ENCODE measurements around the gene AP5Z1. TPM values are rescaled to one million over a fixed set of nuclear protein-coding genes. Genes with fewer than 3 reads are reported as not detected.

Gene AP5Z1, protein sequence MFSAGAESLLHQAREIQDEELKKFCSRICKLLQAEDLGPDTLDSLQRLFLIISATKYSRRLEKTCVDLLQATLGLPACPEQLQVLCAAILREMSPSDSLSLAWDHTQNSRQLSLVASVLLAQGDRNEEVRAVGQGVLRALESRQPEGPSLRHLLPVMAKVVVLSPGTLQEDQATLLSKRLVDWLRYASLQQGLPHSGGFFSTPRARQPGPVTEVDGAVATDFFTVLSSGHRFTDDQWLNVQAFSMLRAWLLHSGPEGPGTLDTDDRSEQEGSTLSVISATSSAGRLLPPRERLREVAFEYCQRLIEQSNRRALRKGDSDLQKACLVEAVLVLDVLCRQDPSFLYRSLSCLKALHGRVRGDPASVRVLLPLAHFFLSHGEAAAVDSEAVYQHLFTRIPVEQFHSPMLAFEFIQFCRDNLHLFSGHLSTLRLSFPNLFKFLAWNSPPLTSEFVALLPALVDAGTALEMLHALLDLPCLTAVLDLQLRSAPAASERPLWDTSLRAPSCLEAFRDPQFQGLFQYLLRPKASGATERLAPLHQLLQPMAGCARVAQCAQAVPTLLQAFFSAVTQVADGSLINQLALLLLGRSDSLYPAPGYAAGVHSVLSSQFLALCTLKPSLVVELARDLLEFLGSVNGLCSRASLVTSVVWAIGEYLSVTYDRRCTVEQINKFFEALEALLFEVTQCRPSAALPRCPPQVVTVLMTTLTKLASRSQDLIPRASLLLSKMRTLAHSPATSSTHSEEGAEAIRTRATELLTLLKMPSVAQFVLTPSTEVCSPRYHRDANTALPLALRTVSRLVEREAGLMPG
- polyA plus RNA-seq: 10 to 100 TPM; 36.7 to 64.2 (median 50.6) TPM

DNA sequence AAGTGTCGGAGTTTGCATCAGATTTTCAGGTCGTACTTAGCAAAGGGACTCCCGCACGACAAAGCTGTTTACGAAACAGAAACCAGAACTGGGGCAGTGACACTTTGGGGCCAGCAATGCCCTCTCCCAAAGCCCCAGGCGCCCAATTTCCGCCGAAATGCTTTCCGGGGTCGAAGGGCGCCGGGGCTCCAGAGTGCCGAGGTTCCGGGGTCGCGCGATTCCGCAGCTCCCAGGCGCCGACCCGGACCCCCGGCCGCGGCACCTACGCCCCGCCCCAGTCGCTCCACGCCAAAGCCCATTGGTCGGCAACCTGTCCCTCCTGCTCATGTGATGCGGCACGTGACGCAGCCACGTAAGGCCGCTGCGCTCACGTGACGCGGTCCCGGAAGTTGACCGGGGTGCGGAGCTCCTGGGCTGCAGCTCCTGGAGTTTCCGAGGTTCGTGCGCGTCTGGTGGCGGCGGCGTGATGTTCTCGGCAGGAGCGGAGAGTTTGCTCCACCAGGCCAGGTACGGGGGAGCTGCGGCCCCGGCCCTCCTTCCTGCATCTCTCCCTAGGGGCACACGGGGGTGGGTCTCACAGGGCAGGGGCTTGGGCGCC, at the start of gene AP5Z1:
Gene AP5Z1, plus strand, starts transcription at position 374 of the 598 bp plus-strand sequence. Its CDS starts 93 bp downstream, at position 467.
- peaks cover 0 to 4% (median 0%) of the 10 kb centered on the region in 3 donors for H3K36me3 Mint-ChIP-seq
- peak; percentile 97 for DNase-seq
- H3K27ac Mint-ChIP-seq: peak within 1 kb of the TSS; percentile 95 to 99 (median 99)
- peaks cover 10 to 19% (median 18%) of the 10 kb centered on the region in 3 donors for H3K27me3 Mint-ChIP-seq (ENCODE audit: low read depth in 3 of 3)
- no peaks in the 10 kb centered on the region for H3K9me3 Mint-ChIP-seq
- peaks cover 43 to 54% of the 10 kb centered on the region in 2 donors for H3K4me1 Mint-ChIP-seq
- H3K4me3 Mint-ChIP-seq: peak within 1 kb of the TSS; percentile 98 to 99 (median 99)

GRCh38 chr7:4725850-4726450, 49.5 kb upstream of the AP5Z1 start:
- Mint-ChIP-seq H3K4me1 (peaks cover 33 to 48% of the 10 kb centered on the region in 2 donors), H3K27ac (peak overlapping the region; percentile 84 to 96 (median 95)), H3K36me3 (no peaks in the 10 kb centered on the region), H3K9me3 (no peaks in the 10 kb centered on the region), H3K4me3 (peak overlapping the region; percentile 86 to 93 (median 92)), H3K27me3 (ENCODE audit: low read depth in 3 of 3) (peaks cover 0 to 11% (median 3%) of the 10 kb centered on the region in 3 donors)
- no peak for DNase-seq

- H3K27me3 Mint-ChIP-seq (ENCODE audit: low read depth in 3 of 3): peaks cover 0 to 11% (median 3%) of the 10 kb centered on the region in 3 donors
- peak overlapping the region in 4 of 5 donors; percentile 45 to 90 (median 70) for H3K4me3 Mint-ChIP-seq
- H3K36me3 Mint-ChIP-seq: no peaks in the 10 kb centered on the region
- no peaks in the 10 kb centered on the region for H3K9me3 Mint-ChIP-seq
- peak overlapping the region; percentile 48 to 96 (median 82) for H3K27ac Mint-ChIP-seq
- peaks cover 32 to 50% of the 10 kb centered on the region in 2 donors for H3K4me1 Mint-ChIP-seq
- DNase-seq: no peak
These were observed 48.9 kb upstream of the AP5Z1 start for GRCh38 chr7:4726566-4726965.

- DNase-seq: no peak
- no peak overlapping the region for H3K4me3 Mint-ChIP-seq
- H3K36me3 Mint-ChIP-seq: peaks cover 0 to 5% (median 0%) of the 10 kb centered on the region in 3 donors
- H3K9me3 Mint-ChIP-seq: no peaks in the 10 kb centered on the region
- peaks cover 40 to 63% of the 10 kb centered on the region in 2 donors for H3K4me1 Mint-ChIP-seq
- peak overlapping the region in 1 of 6 donors; percentile 20 for H3K27ac Mint-ChIP-seq
- H3K27me3 Mint-ChIP-seq (ENCODE audit: low read depth in 3 of 3): peaks cover 0 to 11% (median 3%) of the 10 kb centered on the region in 3 donors
These were observed 47.3 kb upstream of the AP5Z1 start for GRCh38 chr7:4727914-4728705.

DNA sequence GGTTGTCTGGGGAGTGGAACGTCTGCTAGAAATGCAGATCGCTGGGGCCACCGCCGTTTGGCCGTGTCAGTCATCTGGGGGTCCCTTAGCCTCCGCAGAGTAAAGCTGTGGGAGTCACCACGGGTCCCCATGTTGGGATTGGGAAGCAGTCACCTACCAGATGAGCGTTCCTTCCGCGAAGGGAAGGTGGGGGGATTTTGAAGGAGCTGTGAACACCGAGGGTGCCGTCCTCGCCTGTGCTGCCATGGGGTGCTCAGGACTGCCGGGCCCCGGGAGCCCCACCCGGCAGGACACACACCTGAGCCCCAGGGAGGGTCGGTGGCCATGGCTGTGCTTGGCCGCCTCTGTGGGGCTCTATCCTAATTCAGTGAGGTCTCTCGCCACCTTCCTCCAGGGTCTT, 46.2 kb upstream of the AP5Z1 start:
- Mint-ChIP-seq H3K36me3 (peaks cover 0 to 10% (median 0%) of the 10 kb centered on the region in 3 donors), H3K4me1 (peaks cover 43 to 70% of the 10 kb centered on the region in 2 donors), H3K4me3 (no peak overlapping the region), H3K27me3 (ENCODE audit: low read depth in 3 of 3) (peaks cover 0 to 7% (median 3%) of the 10 kb centered on the region in 3 donors), H3K9me3 (no peaks in the 10 kb centered on the region), H3K27ac (no peak overlapping the region)
- no peak for DNase-seq

- H3K27ac Mint-ChIP-seq: no peak overlapping the region
- no peak for DNase-seq
- no peaks in the 10 kb centered on the region for H3K9me3 Mint-ChIP-seq
- H3K4me3 Mint-ChIP-seq: no peak overlapping the region
- H3K27me3 Mint-ChIP-seq (ENCODE audit: low read depth in 3 of 3): peaks cover 0 to 3% (median 0%) of the 10 kb centered on the region in 3 donors
- H3K36me3 Mint-ChIP-seq: peaks cover 0 to 10% (median 0%) of the 10 kb centered on the region in 3 donors
- peaks cover 39 to 70% of the 10 kb centered on the region in 2 donors for H3K4me1 Mint-ChIP-seq
These were observed 45.1 kb upstream of the AP5Z1 start for GRCh38 chr7:4730276-4730675.

- Mint-ChIP-seq H3K36me3 (peaks cover 0 to 10% (median 0%) of the 10 kb centered on the region in 3 donors), H3K27me3 (ENCODE audit: low read depth in 3 of 3) (peaks cover 0 to 3% (median 0%) of the 10 kb centered on the region in 3 donors), H3K4me1 (peaks cover 35 to 67% of the 10 kb centered on the region in 2 donors), H3K9me3 (no peaks in the 10 kb centered on the region), H3K4me3 (no peak overlapping the region), H3K27ac (peak overlapping the region in 1 of 6 donors; percentile 16)
- no peak for DNase-seq
These were observed 44.5 kb upstream of the AP5Z1 start for GRCh38 chr7:4730971-4731370.

- DNase-seq: no peak
- H3K9me3 Mint-ChIP-seq: no peaks in the 10 kb centered on the region
- peaks cover 0 to 3% (median 0%) of the 10 kb centered on the region in 3 donors for H3K27me3 Mint-ChIP-seq (ENCODE audit: low read depth in 3 of 3)
- H3K27ac Mint-ChIP-seq: peak overlapping the region in 1 of 6 donors; percentile 55
- peaks cover 31 to 65% of the 10 kb centered on the region in 2 donors for H3K4me1 Mint-ChIP-seq
- H3K4me3 Mint-ChIP-seq: no peak overlapping the region
- peaks cover 0 to 10% (median 0%) of the 10 kb centered on the region in 3 donors for H3K36me3 Mint-ChIP-seq
These were observed 43.6 kb upstream of the AP5Z1 start for GRCh38 chr7:4731803-4732202.

DNA sequence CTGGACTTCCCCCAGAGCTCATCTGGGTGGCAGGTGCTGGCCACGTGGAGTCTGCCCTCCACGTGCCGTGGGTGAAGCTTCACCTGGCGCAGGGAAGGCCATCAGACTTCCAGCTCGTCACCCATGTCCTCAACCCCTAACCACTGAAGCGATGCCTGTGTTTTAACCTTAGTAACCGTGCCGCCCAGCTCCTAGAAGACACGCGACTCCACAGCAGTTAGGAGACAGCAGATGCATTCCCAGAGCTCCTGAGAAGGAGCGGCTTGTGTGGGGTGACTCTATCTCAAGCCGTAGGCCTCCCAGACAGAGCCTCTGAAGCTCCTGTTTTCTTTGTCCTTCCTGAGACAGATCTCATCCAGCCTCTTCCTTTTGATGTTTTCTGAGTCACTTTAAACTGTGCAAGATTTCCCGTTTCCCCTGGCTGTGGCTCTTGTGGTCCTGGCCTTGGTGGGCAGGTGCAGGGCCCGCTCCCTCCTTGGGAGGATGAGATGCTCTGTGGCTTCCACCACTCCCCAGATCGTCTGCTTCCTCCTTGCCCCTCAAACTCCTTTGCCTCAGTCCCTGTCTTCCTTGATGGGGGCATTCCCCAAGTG, 41.4 kb upstream of the AP5Z1 start:
- DNase-seq: no peak
- peak overlapping the region in 3 of 5 donors; percentile 38 to 68 (median 54) for H3K4me3 Mint-ChIP-seq
- peaks cover 46 to 74% of the 10 kb centered on the region in 2 donors for H3K4me1 Mint-ChIP-seq
- H3K27ac Mint-ChIP-seq: peak overlapping the region; percentile 12 to 85 (median 58)
- peaks cover 0 to 10% (median 0%) of the 10 kb centered on the region in 3 donors for H3K36me3 Mint-ChIP-seq
- no peaks in the 10 kb centered on the region for H3K9me3 Mint-ChIP-seq
- peaks cover 0 to 3% (median 0%) of the 10 kb centered on the region in 3 donors for H3K27me3 Mint-ChIP-seq (ENCODE audit: low read depth in 3 of 3)

- H3K36me3 Mint-ChIP-seq: peaks cover 0 to 10% (median 2%) of the 10 kb centered on the region in 3 donors
- H3K9me3 Mint-ChIP-seq: no peaks in the 10 kb centered on the region
- no peak overlapping the region for H3K27ac Mint-ChIP-seq
- no peak overlapping the region for H3K4me3 Mint-ChIP-seq
- H3K27me3 Mint-ChIP-seq (ENCODE audit: low read depth in 3 of 3): peaks cover 0 to 7% (median 0%) of the 10 kb centered on the region in 3 donors
- H3K4me1 Mint-ChIP-seq: peaks cover 54 to 81% of the 10 kb centered on the region in 2 donors
- DNase-seq: no peak
These were observed 40.7 kb upstream of the AP5Z1 start for GRCh38 chr7:4734587-4735345.

DNA sequence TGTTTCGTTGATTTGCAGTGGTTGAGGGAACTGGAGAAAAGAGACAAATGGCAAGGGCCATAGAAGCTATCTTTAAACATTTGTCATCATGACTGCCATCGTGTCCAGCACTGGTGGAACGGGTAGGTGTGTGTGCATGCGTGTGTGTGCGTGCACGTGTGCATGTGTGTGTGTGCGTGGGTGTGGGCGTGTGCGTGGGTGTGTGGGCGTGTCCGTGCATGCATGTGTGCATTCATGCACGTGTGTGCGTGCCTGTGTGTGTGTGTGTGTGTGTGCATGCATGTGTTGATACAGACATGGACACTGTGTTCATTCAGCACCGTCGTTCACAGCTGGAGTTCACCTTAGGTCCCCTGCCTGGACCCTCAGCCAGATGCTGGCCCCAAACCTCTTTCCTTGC, 38.1 kb upstream of the AP5Z1 start:
- H3K27ac Mint-ChIP-seq: peak overlapping the region in 2 of 6 donors; percentile 3 to 4
- no peak overlapping the region for H3K4me3 Mint-ChIP-seq
- DNase-seq: no peak
- peaks cover 0 to 5% (median 2%) of the 10 kb centered on the region in 3 donors for H3K27me3 Mint-ChIP-seq (ENCODE audit: low read depth in 3 of 3)
- no peaks in the 10 kb centered on the region for H3K9me3 Mint-ChIP-seq
- peaks cover 52 to 75% of the 10 kb centered on the region in 2 donors for H3K4me1 Mint-ChIP-seq
- H3K36me3 Mint-ChIP-seq: peaks cover 3 to 13% (median 8%) of the 10 kb centered on the region in 3 donors

Measured in immature natural killer cell (primary cell).